Liver (tissue), 9 donors: ENCODE measurements around the gene DNM2. TPM values are rescaled to one million over a fixed set of nuclear protein-coding genes. Genes with fewer than 3 reads are reported as not detected.

Source experiments
- DNase-seq: peaks from one replicate; pipeline ENCODE4 v3.0.0-alpha.2; 2017; ENCODE audit warnings: low spot score
- H3K27ac ChIP-seq, 2 donors: one replicate each; pipeline ENCODE4 v1.7.0; 2013; ENCODE audit warnings: inconsistent platforms in 2 of 2, low read length in 2 of 2, control low read depth in 1 of 2, low read depth in 1 of 2, mild to moderate bottlenecking in 1 of 2
- H3K27me3 ChIP-seq, 4 donors: one replicate each; pipeline versions ENCODE4 v1.6.1 to v1.7.0; 2013; ENCODE audit warnings: low read length in 3 of 4, inconsistent platforms in 1 of 4, mild to moderate bottlenecking in 1 of 4, moderate library complexity in 1 of 4; ENCODE audit not compliant: control insufficient read depth in 4 of 4, insufficient read depth in 4 of 4
- H3K36me3 ChIP-seq, 4 donors: one replicate each; pipeline versions ENCODE4 v1.6.1 to v1.7.0; 2013; ENCODE audit warnings: low read length in 3 of 4, mild to moderate bottlenecking in 3 of 4, low read depth in 1 of 4, moderate library complexity in 1 of 4; ENCODE audit not compliant: control insufficient read depth in 4 of 4, insufficient read depth in 3 of 4
- H3K4me1 ChIP-seq, 4 donors: one replicate each; pipeline versions ENCODE4 v1.6.1 to v1.7.0; 2013; ENCODE audit warnings: low read length in 3 of 4, mild to moderate bottlenecking in 3 of 4, moderate library complexity in 1 of 4; ENCODE audit not compliant: control insufficient read depth in 4 of 4, insufficient read depth in 4 of 4
- H3K4me3 ChIP-seq, 3 donors: one replicate each; pipeline versions ENCODE4 v1.6.1 to v1.7.0; 2013; ENCODE audit warnings: low read length in 3 of 3, control low read depth in 1 of 3, low read depth in 1 of 3, mild to moderate bottlenecking in 1 of 3
- H3K9ac ChIP-seq, 2 donors: one replicate each; pipeline ENCODE4 v1.7.0; 2013; ENCODE audit warnings: low read length in 2 of 2, mild to moderate bottlenecking in 2 of 2, moderate library complexity in 2 of 2, control low read depth in 1 of 2, low read depth in 1 of 2
- H3K9me3 ChIP-seq, 4 donors: one replicate each; pipeline versions ENCODE4 v1.6.1 to v1.7.0; 2013; ENCODE audit warnings: low read length in 3 of 4; ENCODE audit not compliant: control insufficient read depth in 4 of 4
- CTCF ChIP-seq: fragments of 150-350 bp; IDR thresholded peaks from 2 replicates; pipeline ENCODE4 v1.5.1; 2017; ENCODE audit warnings: improper control_type of control experiment, low read depth, low read length; ENCODE audit not compliant: missing input control
- EGR1 ChIP-seq, 2 donors: IDR thresholded peaks; 2 replicates each; pipeline ENCODE4 v1.6.1; 2016 to 2018; ENCODE audit warnings: antibody characterized with exemption in 2 of 2, low read depth in 2 of 2
- FOXA1 ChIP-seq: IDR thresholded peaks from 2 replicates; pipeline ENCODE4 v1.6.1; 2016; ENCODE audit warnings: antibody characterized with exemption
- FOXA2 ChIP-seq: IDR thresholded peaks from 2 replicates; pipeline ENCODE4 v1.6.1; 2016; ENCODE audit warnings: antibody characterized with exemption
- GABPA ChIP-seq, 2 donors: IDR thresholded peaks in 1 of 2; conservative IDR thresholded peaks in 1 of 2; 2 replicates each; pipeline ENCODE4 v1.6.1; 2016; ENCODE audit warnings: antibody characterized with exemption in 2 of 2, mild to moderate bottlenecking in 1 of 2, moderate library complexity in 1 of 2
- HNF4A ChIP-seq, 2 donors: conservative IDR thresholded peaks; 2 replicates each; pipeline ENCODE4 v1.6.1; 2016; ENCODE audit warnings: antibody characterized with exemption in 2 of 2, mild to moderate bottlenecking in 2 of 2
- HNF4G ChIP-seq: IDR thresholded peaks from 2 replicates; pipeline ENCODE4 v1.6.1; 2016; ENCODE audit warnings: antibody characterized with exemption
- JUND ChIP-seq, 2 donors: IDR thresholded peaks; 2 replicates each; pipeline ENCODE4 v1.6.1; 2016; ENCODE audit warnings: antibody characterized with exemption in 2 of 2
- MAX ChIP-seq: IDR thresholded peaks from 2 replicates; pipeline ENCODE4 v1.6.1; 2016; ENCODE audit warnings: antibody characterized with exemption
- NR2F2 ChIP-seq: IDR thresholded peaks from 2 replicates; pipeline ENCODE4 v1.6.1; 2016; ENCODE audit warnings: antibody characterized with exemption
- RAD21 ChIP-seq, 2 donors: IDR thresholded peaks; 2 replicates each; pipeline ENCODE4 v1.6.1; 2016; ENCODE audit warnings: antibody characterized with exemption in 2 of 2, mild to moderate bottlenecking in 2 of 2
- REST ChIP-seq: IDR thresholded peaks from 2 replicates; pipeline ENCODE4 v1.6.1; 2016; ENCODE audit warnings: antibody characterized with exemption, mild to moderate bottlenecking
- RXRA ChIP-seq, 2 donors: IDR thresholded peaks; 2 replicates each; pipeline ENCODE4 v1.6.1; 2017 to 2018; ENCODE audit warnings: antibody characterized with exemption in 2 of 2, mild to moderate bottlenecking in 1 of 2
- SP1 ChIP-seq: IDR thresholded peaks from 2 replicates; pipeline ENCODE4 v1.6.1; 2018; ENCODE audit warnings: antibody characterized with exemption, mild to moderate bottlenecking
- TAF1 ChIP-seq: conservative IDR thresholded peaks from 2 replicates; pipeline ENCODE4 v1.6.1; 2016; ENCODE audit warnings: antibody characterized with exemption, mild to moderate bottlenecking
- YY1 ChIP-seq: IDR thresholded peaks from 2 replicates; pipeline ENCODE4 v1.6.1; 2016; ENCODE audit warnings: antibody characterized with exemption, mild to moderate bottlenecking
- WGBS: extraction: QIAGEN DNeasy Blood & Tissue Kit; methylation state at CpG from one replicate; pipeline ENCODE4 v1.1.7; 2013; 5-methylcytosine and 5-hydroxymethylcytosine counted together
- polyA plus RNA-seq, 2 donors: library from polyadenylated mRNA; stranded (reverse) in 1 of 2; unstranded in 1 of 2; fragments of 200-250 nt in 1 of 2; fragments of >200 nt in 1 of 2; fragmentation: Nextera tagmentation in 1 of 2; extraction: Ambion mirVana in 1 of 2; gene quantifications; one replicate each; pipeline versions ENCODE4 v1.2.1 to v1.2.3, GENCODE V29; 2013 to 2015
- total RNA-seq, 2 donors: library from RNA; depleted of rRNA; stranded (reverse); fragments of >200 nt; gene quantifications; one replicate each; pipeline ENCODE4 v1.2.3, GENCODE V29; 2014
- TF ChIP-seq, protein P1 (sequence below): IDR thresholded peaks from 2 replicates; pipeline ENCODE4 v1.6.1; 2016; ENCODE audit warnings: antibody characterized with exemption
- TF ChIP-seq, protein P2 (sequence below): IDR thresholded peaks from 2 replicates; pipeline ENCODE4 v1.6.1; 2016; ENCODE audit warnings: antibody characterized with exemption
- donor health status: healthy.
- donor health status: healthy.
- donor health status: healthy.
- donor health status: healthy.
- donor health status: healthy.

The DNM2 gene
- total and polyA plus RNA-seq, 4 donors: 23.1 to 95.1 (median 59.1) TPM

- Histone ChIP-seq H3K9me3 (no peaks in the 10 kb centered on the region), H3K27ac (no peak overlapping the region), H3K27me3 (no peaks in the 10 kb centered on the region), H3K36me3 (peaks cover 19 to 61% (median 36%) of the 10 kb centered on the region in 4 donors), H3K9ac (no peak overlapping the region), H3K4me3 (no peak overlapping the region), H3K4me1 (peaks cover 0 to 11% (median 5%) of the 10 kb centered on the region in 4 donors)
- 78% methylated on average over 13 of the region's 13 CpGs for WGBS
- DNase-seq: no peak
- no peak for TF ChIP-seq YY1
- TF ChIP-seq JUND (IDR thresholded peaks at IDR 0.05): no peak
- TF ChIP-seq GABPA (IDR thresholded peaks at IDR 0.05 in 1 of 2, conservative IDR thresholded peaks at IDR 0.05 in 1 of 2): no peak
- TF ChIP-seq, protein P1, sequence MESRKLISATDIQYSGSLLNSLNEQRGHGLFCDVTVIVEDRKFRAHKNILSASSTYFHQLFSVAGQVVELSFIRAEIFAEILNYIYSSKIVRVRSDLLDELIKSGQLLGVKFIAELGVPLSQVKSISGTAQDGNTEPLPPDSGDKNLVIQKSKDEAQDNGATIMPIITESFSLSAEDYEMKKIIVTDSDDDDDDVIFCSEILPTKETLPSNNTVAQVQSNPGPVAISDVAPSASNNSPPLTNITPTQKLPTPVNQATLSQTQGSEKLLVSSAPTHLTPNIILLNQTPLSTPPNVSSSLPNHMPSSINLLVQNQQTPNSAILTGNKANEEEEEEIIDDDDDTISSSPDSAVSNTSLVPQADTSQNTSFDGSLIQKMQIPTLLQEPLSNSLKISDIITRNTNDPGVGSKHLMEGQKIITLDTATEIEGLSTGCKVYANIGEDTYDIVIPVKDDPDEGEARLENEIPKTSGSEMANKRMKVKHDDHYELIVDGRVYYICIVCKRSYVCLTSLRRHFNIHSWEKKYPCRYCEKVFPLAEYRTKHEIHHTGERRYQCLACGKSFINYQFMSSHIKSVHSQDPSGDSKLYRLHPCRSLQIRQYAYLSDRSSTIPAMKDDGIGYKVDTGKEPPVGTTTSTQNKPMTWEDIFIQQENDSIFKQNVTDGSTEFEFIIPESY: no peak
- TF ChIP-seq SP1: no peak
- no peak for TF ChIP-seq HNF4G
- no peak for TF ChIP-seq RXRA (IDR thresholded peaks at IDR 0.05)
- TF ChIP-seq NR2F2: no peak
- TF ChIP-seq REST: no peak
- no peak for TF ChIP-seq HNF4A (conservative IDR thresholded peaks at IDR 0.05)
- no peak for TF ChIP-seq EGR1 (IDR thresholded peaks at IDR 0.05; ENCODE audit: low read depth in 2 of 2)
- TF ChIP-seq, protein P2, sequence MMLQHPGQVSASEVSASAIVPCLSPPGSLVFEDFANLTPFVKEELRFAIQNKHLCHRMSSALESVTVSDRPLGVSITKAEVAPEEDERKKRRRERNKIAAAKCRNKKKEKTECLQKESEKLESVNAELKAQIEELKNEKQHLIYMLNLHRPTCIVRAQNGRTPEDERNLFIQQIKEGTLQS: no peak
- no peak for TF ChIP-seq RAD21 (IDR thresholded peaks at IDR 0.05)
- no peak for TF ChIP-seq CTCF
- no peak for TF ChIP-seq TAF1
- TF ChIP-seq FOXA1: no peak
- no peak for TF ChIP-seq MAX
- TF ChIP-seq FOXA2: no peak
Observed at GRCh38 chr19:10782795-10783194, 64.9 kb downstream of the DNM2 start.
